Ovary (tissue), 3 donors: Measurements from ENCODE around the gene NFIB.

Experiments used
- POLR2A ChIP-seq: fragments of 450-650 bp; IDR thresholded peaks from one replicate; pipeline ENCODE4 v1.6.1; 2017; ENCODE audit warnings: antibody characterized with exemption, mild to moderate bottlenecking, moderate library complexity
- TF ChIP-seq, protein P1 (sequence below), 3 donors: fragments of 450-650 bp in 2 of 3; fragments of 200-600 bp in 1 of 3; IDR thresholded peaks; one replicate each; pipeline versions ENCODE4 v1.5.1 to v1.8.0; 2016 to 2022; ENCODE audit warnings: antibody characterized with exemption in 3 of 3, mild to moderate bottlenecking in 1 of 3
- donor health status: DM: no; HTN: no; CAD: no.

DNA sequence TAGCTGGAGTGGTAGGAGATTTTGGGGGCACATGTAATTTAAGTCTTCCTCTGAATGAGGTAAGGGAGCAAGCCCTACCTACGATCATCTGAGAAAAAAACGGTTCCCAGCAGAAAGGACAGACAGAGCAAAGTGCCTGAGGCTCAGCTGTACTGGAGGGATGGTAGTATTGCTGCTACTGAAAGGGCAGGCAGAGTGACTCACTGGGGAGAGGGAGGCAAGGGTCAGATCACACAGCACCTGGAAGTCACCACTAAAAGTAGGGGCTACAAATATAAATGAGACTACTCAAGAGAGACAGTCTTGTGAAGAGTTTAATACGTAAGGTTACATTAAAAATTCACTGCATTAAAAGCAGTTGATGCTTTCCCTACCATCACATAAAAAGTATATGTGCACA is 75.9 kb downstream of the NFIB start:
- TF ChIP-seq, protein P1, sequence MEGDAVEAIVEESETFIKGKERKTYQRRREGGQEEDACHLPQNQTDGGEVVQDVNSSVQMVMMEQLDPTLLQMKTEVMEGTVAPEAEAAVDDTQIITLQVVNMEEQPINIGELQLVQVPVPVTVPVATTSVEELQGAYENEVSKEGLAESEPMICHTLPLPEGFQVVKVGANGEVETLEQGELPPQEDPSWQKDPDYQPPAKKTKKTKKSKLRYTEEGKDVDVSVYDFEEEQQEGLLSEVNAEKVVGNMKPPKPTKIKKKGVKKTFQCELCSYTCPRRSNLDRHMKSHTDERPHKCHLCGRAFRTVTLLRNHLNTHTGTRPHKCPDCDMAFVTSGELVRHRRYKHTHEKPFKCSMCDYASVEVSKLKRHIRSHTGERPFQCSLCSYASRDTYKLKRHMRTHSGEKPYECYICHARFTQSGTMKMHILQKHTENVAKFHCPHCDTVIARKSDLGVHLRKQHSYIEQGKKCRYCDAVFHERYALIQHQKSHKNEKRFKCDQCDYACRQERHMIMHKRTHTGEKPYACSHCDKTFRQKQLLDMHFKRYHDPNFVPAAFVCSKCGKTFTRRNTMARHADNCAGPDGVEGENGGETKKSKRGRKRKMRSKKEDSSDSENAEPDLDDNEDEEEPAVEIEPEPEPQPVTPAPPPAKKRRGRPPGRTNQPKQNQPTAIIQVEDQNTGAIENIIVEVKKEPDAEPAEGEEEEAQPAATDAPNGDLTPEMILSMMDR (IDR thresholded peaks at IDR 0.05), result no peak
- TF ChIP-seq POLR2A, result no peak
